ENCODE measurements around the gene VENTX. TPM values are rescaled to one million over a fixed set of nuclear protein-coding genes. Genes with fewer than 3 reads are reported as not detected.

Gene VENTX
- total RNA-seq, 1 experiment from 2014 or later, result 28.0 TPM

Small RNAs within 50 kb of the gene (microRNA-seq; reads per million reads assigned to microRNA genes)
- gene MIR202 (ENCODE audit: borderline number of aligned reads), result not detected

Other genes with a start within 250 kb of the VENTX start
- gene ADGRA1, start 149.9 kb upstream of the VENTX start, total RNA-seq (2021), result 0.11 to 0.20 TPM (median 0.18 TPM) in 3 replicates
- 25.7 to 26.8 TPM (median 26.6 TPM) in 3 replicates for gene KNDC1, start 77.6 kb upstream of the VENTX start, total RNA-seq (2021)
- gene UTF1, start 7.6 kb upstream of the VENTX start, total RNA-seq (2021), result 140 to 196 TPM (median 143 TPM) in 3 replicates
- 7.2 to 9.5 TPM (median 7.2 TPM) in 3 replicates for gene ADAM8, start 39.0 kb downstream of the VENTX start, total RNA-seq (2021)
- 53.2 to 62.5 TPM (median 53.8 TPM) in 3 replicates for gene TUBGCP2, start 71.0 kb downstream of the VENTX start, total RNA-seq (2021)
- 69.6 to 86.4 TPM (median 73.2 TPM) in 3 replicates for gene ZNF511, start 71.1 kb downstream of the VENTX start, total RNA-seq (2021)
- gene CALY, start 99.0 kb downstream of the VENTX start, total RNA-seq (2021), result 0.63 to 1.8 TPM (median 1.4 TPM) in 3 replicates
- 0.31 to 0.48 TPM in 2 of 3 replicates, not detected in the other for gene PRAP1, start 109.5 kb downstream of the VENTX start, total RNA-seq (2021)
- 31.3 to 40.5 TPM (median 33.8 TPM) in 3 replicates for gene FUOM, start 120.2 kb downstream of the VENTX start, total RNA-seq (2021)
- gene ECHS1, start 135.5 kb downstream of the VENTX start, total RNA-seq (2021), result 84.1 to 91.8 TPM (median 88.8 TPM) in 3 replicates
- gene PAOX, start 141.4 kb downstream of the VENTX start, total RNA-seq (2021), result 3.6 to 5.6 TPM (median 5.2 TPM) in 3 replicates
- gene MTG1, start 156.3 kb downstream of the VENTX start, total RNA-seq (2021), result 51.8 to 63.0 TPM (median 53.0 TPM) in 3 replicates
- 0.27 to 0.59 TPM (median 0.32 TPM) in 3 replicates for gene SPRN, start 186.8 kb downstream of the VENTX start, total RNA-seq (2021)
- gene SCART1, start 216.1 kb downstream of the VENTX start, total RNA-seq (2021), result 0.57 to 1.2 TPM (median 1.1 TPM) in 3 replicates